ENCODE measurements around the gene PIGN. TPM values are rescaled to one million over a fixed set of nuclear protein-coding genes. Genes with fewer than 3 reads are reported as not detected.

Gene PIGN
- total and polyA plus RNA-seq, 2 donors (not counting 3 experiments of a cell fraction or from before 2014, with no cell fraction given), result 13.7 to 26.1 TPM

- no peak for FAIRE-seq
- CTCF ChIA-PET, result interaction anchor here (1.1 to 8.0 kb wide), 2 partner anchors 10 to 545 kb away, joined by 3 to 89 read pairs; no protein-coding TSS in a partner anchor
These were observed 61.2 kb downstream of the PIGN start for GRCh38 chr18:62125702-62126101.

More at GRCh38 chr18:62125702-62126101, 61.2 kb downstream of the PIGN start:
- no peaks in the 10 kb centered on the region for H3K9me3 ChIP-seq (replicated peaks; ENCODE audit: control insufficient read depth, insufficient read depth, low read length)
- H4K20me1 ChIP-seq (replicated peaks; ENCODE audit: control insufficient read depth, extremely low read depth, insufficient read depth, low read length), result no peaks in the 10 kb centered on the region
- no peak for DNase-seq (ENCODE audit: low read depth, low spot score)
- BruUV-seq (replicated peaks), result no TSS peak
- dilution Hi-C loops (cut with MboI; ENCODE audit: extremely low pct_ligation_motif_present, low sequenced_read_pairs), result no loop called here
- H3K4me1 ChIP-seq (ENCODE audit: control insufficient read depth, extremely low read depth, insufficient read depth, low read length), result peaks cover 19% of the 10 kb centered on the region
- no peaks in the 10 kb centered on the region for H3K9me1 ChIP-seq (replicated peaks; ENCODE audit: control insufficient read depth, extremely low read depth, insufficient read depth, low read length)
- no peaks in the 10 kb centered on the region for H3K27me3 ChIP-seq (ENCODE audit: control insufficient read depth in 2 of 2, insufficient read depth in 2 of 2, low read length in 2 of 2)
- no peak for TF ChIP-seq POLR2AphosphoS5 (IDR thresholded peaks at IDR 0.05; ENCODE audit: insufficient read depth, low read depth, low read length)
- TF ChIP-seq EZH2 (IDR thresholded peaks at IDR 0.05; ENCODE audit: borderline replicate concordance, low read depth, low read length, severe bottlenecking), result no peak
- no peak for TF ChIP-seq CTCF (IDR thresholded peaks at IDR 0.05; ENCODE audit: extremely low read depth in 1 of 2, insufficient read depth in 1 of 2, low read depth in 1 of 2, low read length in 2 of 2)
- TF ChIP-seq FOS (IDR thresholded peaks at IDR 0.05; ENCODE audit: borderline replicate concordance, insufficient read depth, low read length), result no peak
- no peak for TF ChIP-seq MAX (IDR thresholded peaks at IDR 0.05; ENCODE audit: insufficient read depth, insufficient read length)
- TF ChIP-seq POLR2A (IDR thresholded peaks at IDR 0.05; ENCODE audit: low read depth, low read length), result no peak
- no peak for TF ChIP-seq GATA2 (IDR thresholded peaks at IDR 0.05; ENCODE audit: insufficient read depth, insufficient read length, low read depth, low read length)
- TF ChIP-seq MYC (IDR thresholded peaks at IDR 0.05; ENCODE audit: low read depth, low read length), result no peak
- no peak for TF ChIP-seq JUN (IDR thresholded peaks at IDR 0.05; ENCODE audit: borderline replicate concordance, insufficient read depth, insufficient read length, low read depth)
- POLR2A ChIA-PET, result no interaction called here
- H3K9ac ChIP-seq (replicated peaks; ENCODE audit: extremely low read depth, insufficient read depth, low read length), result no peak overlapping the region
- intact Hi-C loops (cut with micrococcal nuclease), result loop anchor here (10.0 kb wide), 1 partner anchor 291 kb away; no protein-coding TSS in a partner anchor
- H3K4me2 ChIP-seq (ENCODE audit: insufficient read depth, low read length), result no peak overlapping the region
- no peaks in the 10 kb centered on the region for H3K79me2 ChIP-seq (ENCODE audit: control insufficient read depth, insufficient read depth, low read length)
- no peak overlapping the region for H2AFZ ChIP-seq (ENCODE audit: low read depth, low read length)
- H3K36me3 ChIP-seq (ENCODE audit: control insufficient read depth in 2 of 2, extremely low read depth in 1 of 2, insufficient read depth in 2 of 2, low read length in 2 of 2), result no peaks in the 10 kb centered on the region
- no peak overlapping the region for H3K27ac ChIP-seq (ENCODE audit: insufficient read depth, low read depth, low read length)
- no peak overlapping the region for H3K4me3 ChIP-seq (replicated peaks in 1 of 3; ENCODE audit: insufficient read depth in 1 of 3, low read depth in 1 of 3, low read length in 3 of 3)

Data from endothelial cell of umbilical vein (primary cell).